ENCODE results near the gene POU2F2. TPM values are rescaled to one million over a fixed set of nuclear protein-coding genes. Genes with fewer than 3 reads are reported as not detected.

Gene POU2F2
- total RNA-seq, 4 donors from 2014 or later = 0.55 to 244 (median 0.71) TPM

- no peak overlapping the region for H3K27ac ChIP-seq
- no peak for DNase-seq (ENCODE audit: low spot score in 2 of 2)
These were observed 39.9 kb downstream of the POU2F2 start for GRCh38 chr19:42092350-42092749.

GRCh38 chr19:42091742-42092141 lies 40.5 kb downstream of the POU2F2 start:
- H3K27me3 ChIP-seq = peaks cover 6% of the 10 kb centered on the region
- no peak overlapping the region for H3K4me3 ChIP-seq
- TF ChIP-seq EP300 (IDR thresholded peaks at IDR 0.05) = no peak
- TF ChIP-seq CTCF (IDR thresholded peaks at IDR 0.05) = no peak
- TF ChIP-seq POLR2A (IDR thresholded peaks at IDR 0.05) = no peak
- no peak for TF ChIP-seq POLR2AphosphoS5 (IDR thresholded peaks at IDR 0.05)
- no peak for DNase-seq (ENCODE audit: low spot score in 2 of 2)
- WGBS = 5% methylated on average over 3 of the region's 10 CpGs
- H3K4me1 ChIP-seq = peaks cover 17% of the 10 kb centered on the region
- no peak overlapping the region for H3K27ac ChIP-seq
- H3K36me3 ChIP-seq = no peaks in the 10 kb centered on the region
- H3K9me3 ChIP-seq = no peaks in the 10 kb centered on the region

More at GRCh38 chr19:42092350-42092749, 39.9 kb downstream of the POU2F2 start:
- Histone ChIP-seq H3K27me3 (peaks cover 6% of the 10 kb centered on the region), H3K36me3 (no peaks in the 10 kb centered on the region), H3K4me1 (peaks cover 17% of the 10 kb centered on the region), H3K4me3 (no peak overlapping the region), H3K9me3 (no peaks in the 10 kb centered on the region)
- TF ChIP-seq CTCF (IDR thresholded peaks at IDR 0.05) (peak in 1 of 2 donors; percentile 30), EP300 (IDR thresholded peaks at IDR 0.05) (no peak)
- WGBS = 39% methylated on average over 4 of the region's 5 CpGs

GRCh38 chr19:42091300-42091699 lies 40.9 kb downstream of the POU2F2 start:
- Histone ChIP-seq H3K27ac (no peak overlapping the region), H3K27me3 (peaks cover 6% of the 10 kb centered on the region), H3K36me3 (no peaks in the 10 kb centered on the region), H3K4me3 (no peak overlapping the region), H3K4me1 (peaks cover 17% of the 10 kb centered on the region), H3K9me3 (no peaks in the 10 kb centered on the region)
- WGBS = 80% methylated on average over 13 of the region's 13 CpGs
- no peak for DNase-seq (ENCODE audit: low spot score in 2 of 2)
- no peak for TF ChIP-seq POLR2AphosphoS5 (IDR thresholded peaks at IDR 0.05)
- TF ChIP-seq EP300 (IDR thresholded peaks at IDR 0.05) = no peak
- no peak for TF ChIP-seq POLR2A (IDR thresholded peaks at IDR 0.05)
- no peak for TF ChIP-seq CTCF (IDR thresholded peaks at IDR 0.05)

GRCh38 chr19:42090672-42091071 lies 41.6 kb downstream of the POU2F2 start:
- TF ChIP-seq EP300 (IDR thresholded peaks at IDR 0.05) = no peak
- no peak for TF ChIP-seq POLR2AphosphoS5 (IDR thresholded peaks at IDR 0.05)
- no peak for TF ChIP-seq CTCF (IDR thresholded peaks at IDR 0.05)
- TF ChIP-seq POLR2A (IDR thresholded peaks at IDR 0.05) = no peak
- no peak for DNase-seq (ENCODE audit: low spot score in 2 of 2)
- WGBS = 73% methylated on average over 9 of the region's 9 CpGs
- Histone ChIP-seq H3K4me1 (peaks cover 17% of the 10 kb centered on the region), H3K27me3 (peaks cover 2% of the 10 kb centered on the region), H3K27ac (no peak overlapping the region), H3K36me3 (no peaks in the 10 kb centered on the region), H3K9me3 (no peaks in the 10 kb centered on the region), H3K4me3 (no peak overlapping the region)

- TF ChIP-seq CTCF (IDR thresholded peaks at IDR 0.05) (no peak), POLR2AphosphoS5 (IDR thresholded peaks at IDR 0.05) (no peak), POLR2A (IDR thresholded peaks at IDR 0.05) (no peak), EP300 (IDR thresholded peaks at IDR 0.05) (no peak)
- Histone ChIP-seq H3K4me1 (peaks cover 17% of the 10 kb centered on the region), H3K27ac (no peak overlapping the region), H3K27me3 (no peaks in the 10 kb centered on the region), H3K4me3 (no peak overlapping the region), H3K36me3 (no peaks in the 10 kb centered on the region), H3K9me3 (no peaks in the 10 kb centered on the region)
- no peak for DNase-seq (ENCODE audit: low spot score in 2 of 2)
- 90% methylated on average over 13 of the region's 13 CpGs for WGBS
These were observed 42.5 kb downstream of the POU2F2 start for GRCh38 chr19:42089772-42090171.

Measured in suprapubic skin (tissue), 4 donors.